ENCODE data around the gene MYH7. TPM values are rescaled to one million over a fixed set of nuclear protein-coding genes. Genes with fewer than 3 reads are reported as not detected.
"Not testable (repeated sequence)": the region's sequence is repeated elsewhere in the genome, so short reads cannot be mapped to it uniquely, and the experiment has no call there.

The MYH7 gene
- total and polyA plus RNA-seq, 4 donors = 0.33 to 1.6 TPM; not detected in 2

DNA sequence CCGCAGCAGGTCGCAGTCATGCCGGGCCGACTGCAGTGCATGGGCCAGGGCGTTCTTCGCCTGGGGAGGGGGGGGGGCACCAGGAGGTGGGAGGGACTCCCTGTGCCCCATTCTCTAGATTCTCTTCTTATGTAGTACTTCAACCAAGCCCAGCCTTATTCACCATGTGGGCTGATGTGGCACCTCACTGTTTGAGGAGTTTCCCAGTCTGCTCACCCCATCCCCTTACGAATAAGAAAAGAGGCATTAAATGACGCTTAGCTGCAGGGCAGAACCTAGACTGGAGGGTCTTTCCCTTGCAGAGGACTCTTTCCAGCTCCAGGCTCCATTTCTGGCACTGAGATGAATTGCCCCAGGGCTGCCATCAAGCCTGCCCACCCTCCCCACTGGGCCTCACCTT, 46.5 kb downstream of the MYH7 start:
- ATAC-seq (ENCODE audit: low FRiP score) = no peak
- no peaks in the 10 kb centered on the region for H3K9me3 ChIP-seq (ENCODE audit: control insufficient read depth, low read length)
- no peaks in the 10 kb centered on the region for H3K27me3 ChIP-seq (ENCODE audit: control insufficient read depth in 1 of 2, insufficient read depth in 2 of 2, low read length in 1 of 2)
- intact Hi-C loops (cut with DNase I) = no loop called here
- no peaks in the 10 kb centered on the region for H3K4me1 ChIP-seq (ENCODE audit: control insufficient read depth in 1 of 2, insufficient read depth in 2 of 2, low read length in 2 of 2)
- no peak overlapping the region for H3K27ac ChIP-seq (ENCODE audit: low read depth in 1 of 2, low read length in 2 of 2)
- no peak overlapping the region for H3K4me3 ChIP-seq (ENCODE audit: low read length in 2 of 2)
- H3K36me3 ChIP-seq (ENCODE audit: control insufficient read depth in 1 of 2, insufficient read depth in 2 of 2, low read length in 1 of 2) = no peaks in the 10 kb centered on the region
- WGBS, 2 donors = 86 to 87% methylated on average over 7 to 8 of the region's 8 CpGs
- DNase-seq = no peak

DNA sequence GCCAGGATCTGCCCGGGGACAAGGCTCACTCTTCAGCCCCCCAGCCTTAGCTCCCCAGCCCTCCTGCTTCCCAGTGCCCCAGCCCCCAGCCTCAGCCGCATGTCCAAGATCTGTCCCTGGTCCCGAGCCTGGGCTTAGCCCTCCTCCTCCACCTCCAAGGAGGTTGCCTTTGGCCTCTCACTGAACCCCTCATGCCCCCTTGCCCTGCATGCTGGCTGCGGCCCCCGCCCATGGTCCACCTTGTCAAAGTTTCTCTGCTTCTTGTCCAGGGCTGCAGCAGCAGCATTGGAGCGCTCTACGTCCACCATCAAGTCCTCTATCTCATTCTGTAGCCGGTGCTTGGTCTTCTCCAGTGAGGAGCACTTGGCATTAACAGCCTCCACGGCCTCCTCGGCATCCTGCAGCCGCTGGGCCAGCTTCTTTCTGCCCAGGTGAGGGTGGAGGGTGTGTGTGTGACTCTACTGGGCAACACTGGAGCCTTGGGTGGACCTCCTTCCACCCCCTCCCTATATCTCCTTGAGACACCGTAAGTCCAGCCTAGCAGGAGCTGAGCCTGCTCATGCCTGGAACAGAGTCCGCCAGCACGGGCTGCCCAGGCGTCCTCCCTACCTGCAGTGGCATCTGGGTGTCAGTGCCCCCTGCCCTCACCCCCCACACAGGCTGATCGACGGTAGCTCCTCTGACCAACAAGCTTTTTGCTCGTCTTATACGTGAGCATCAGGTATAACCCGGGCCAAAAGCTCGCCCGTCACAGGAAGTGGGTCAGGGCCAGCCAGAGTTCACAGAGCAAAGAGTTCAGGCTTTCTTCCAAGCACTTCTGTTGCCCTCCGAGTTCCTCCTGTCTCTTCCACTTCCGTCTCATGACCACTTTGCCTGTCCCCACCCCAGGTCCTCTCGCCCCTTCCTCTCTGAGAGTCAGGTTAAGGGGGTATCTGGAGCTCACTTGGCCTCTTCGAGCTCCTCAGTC, 47.3 kb downstream of the MYH7 start:
- Histone ChIP-seq H3K27ac (ENCODE audit: low read depth in 1 of 2, low read length in 2 of 2) (no peak overlapping the region), H3K4me3 (ENCODE audit: low read length in 2 of 2) (no peak overlapping the region), H3K27me3 (ENCODE audit: control insufficient read depth in 1 of 2, insufficient read depth in 2 of 2, low read length in 1 of 2) (no peaks in the 10 kb centered on the region), H3K36me3 (ENCODE audit: control insufficient read depth in 1 of 2, insufficient read depth in 2 of 2, low read length in 1 of 2) (no peaks in the 10 kb centered on the region), H3K9me3 (ENCODE audit: control insufficient read depth, low read length) (no peaks in the 10 kb centered on the region), H3K4me1 (ENCODE audit: control insufficient read depth in 1 of 2, insufficient read depth in 2 of 2, low read length in 2 of 2) (no peaks in the 10 kb centered on the region)
- DNase-seq = no peak
- intact Hi-C loops (cut with DNase I) = no loop called here
- no peak for ATAC-seq (ENCODE audit: low FRiP score)
- 78 to 83% methylated on average over 26 of the region's 26 CpGs for WGBS, 2 donors

DNA sequence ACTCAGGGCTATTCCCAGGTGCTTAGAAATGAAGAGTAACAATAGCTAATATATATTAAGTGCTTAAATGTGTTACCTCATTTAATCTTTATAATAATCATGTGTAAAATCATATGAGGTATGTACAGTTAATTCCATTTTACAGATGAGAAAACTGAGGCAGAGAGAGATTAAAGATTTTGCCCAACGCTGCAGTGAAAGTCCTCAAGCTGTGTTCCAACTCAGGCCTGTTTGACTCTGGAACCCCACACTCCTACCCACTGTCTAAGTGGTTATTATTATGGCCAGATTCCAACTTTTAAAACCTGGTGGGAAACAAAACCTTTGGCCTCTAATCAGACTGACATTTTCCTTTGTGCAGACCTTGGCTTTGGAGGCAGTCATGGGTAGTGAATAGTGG, 48.5 kb downstream of the MYH7 start:
- H3K36me3 ChIP-seq (ENCODE audit: control insufficient read depth in 1 of 2, insufficient read depth in 2 of 2, low read length in 1 of 2) = no peaks in the 10 kb centered on the region
- H3K27me3 ChIP-seq (ENCODE audit: control insufficient read depth in 1 of 2, insufficient read depth in 2 of 2, low read length in 1 of 2) = no peaks in the 10 kb centered on the region
- no peak overlapping the region for H3K27ac ChIP-seq (ENCODE audit: low read depth in 1 of 2, low read length in 2 of 2)
- no peaks in the 10 kb centered on the region for H3K4me1 ChIP-seq (ENCODE audit: control insufficient read depth in 1 of 2, insufficient read depth in 2 of 2, low read length in 2 of 2)
- H3K4me3 ChIP-seq (ENCODE audit: low read length in 2 of 2) = no peak overlapping the region
- no peak for ATAC-seq (ENCODE audit: low FRiP score)
- DNase-seq = no peak
- 86 to 93% methylated on average over 1 of the region's 1 CpG for WGBS, 2 donors
- no peaks in the 10 kb centered on the region for H3K9me3 ChIP-seq (ENCODE audit: control insufficient read depth, low read length)
- intact Hi-C loops (cut with DNase I) = no loop called here

GRCh38 chr14:23386266-23386657, 49.2 kb downstream of the MYH7 start:
- DNase-seq; H3K27me3 ChIP-seq (ENCODE audit: control insufficient read depth in 1 of 2, insufficient read depth in 2 of 2, low read length in 1 of 2); H3K9me3 ChIP-seq (ENCODE audit: control insufficient read depth, low read length); H3K36me3 ChIP-seq (ENCODE audit: control insufficient read depth in 1 of 2, insufficient read depth in 2 of 2, low read length in 1 of 2); ATAC-seq (ENCODE audit: low FRiP score); H3K4me3 ChIP-seq (ENCODE audit: low read length in 2 of 2); H3K27ac ChIP-seq (ENCODE audit: low read depth in 1 of 2, low read length in 2 of 2); H3K4me1 ChIP-seq (ENCODE audit: control insufficient read depth in 1 of 2, insufficient read depth in 2 of 2, low read length in 2 of 2); intact Hi-C loops (cut with DNase I): not testable (repeated sequence)
- 85 to 89% methylated on average over 17 of the region's 17 CpGs for WGBS, 2 donors

DNA sequence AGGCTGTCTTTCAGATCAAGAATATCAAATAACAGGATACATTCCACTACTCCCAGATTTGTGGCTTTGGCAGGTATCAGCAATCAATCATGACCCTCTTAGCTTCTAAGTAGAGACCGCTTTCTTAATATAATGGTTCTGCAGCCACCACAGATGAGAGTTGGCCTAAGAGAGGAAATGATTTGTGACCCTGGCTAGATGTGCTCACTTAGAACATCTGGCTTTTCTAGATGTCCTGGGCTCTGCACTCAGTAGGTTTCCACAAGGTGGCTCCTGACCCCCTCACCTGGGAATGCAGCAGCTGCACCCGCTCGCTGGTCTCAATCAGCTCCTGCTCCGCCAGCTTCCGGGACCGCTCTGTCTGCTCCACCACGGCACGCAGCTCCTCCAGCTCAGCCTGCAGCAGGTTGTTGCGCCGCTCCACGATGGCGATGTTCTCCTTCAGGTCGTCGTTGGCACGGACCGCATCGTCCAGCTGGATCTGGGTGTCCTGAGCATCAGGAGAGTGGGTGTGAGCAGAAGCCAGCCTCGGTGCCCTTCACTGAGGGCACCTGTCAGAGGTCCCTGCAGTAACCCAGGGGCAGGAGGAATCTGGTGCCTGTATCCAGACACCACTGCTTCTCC, 49.7 kb downstream of the MYH7 start:
- no peaks in the 10 kb centered on the region for H3K27me3 ChIP-seq (ENCODE audit: control insufficient read depth in 1 of 2, insufficient read depth in 2 of 2, low read length in 1 of 2)
- no peaks in the 10 kb centered on the region for H3K36me3 ChIP-seq (ENCODE audit: control insufficient read depth in 1 of 2, insufficient read depth in 2 of 2, low read length in 1 of 2)
- intact Hi-C loops (cut with DNase I) = no loop called here
- WGBS, 2 donors = 89 to 90% methylated on average over 18 of the region's 18 CpGs
- no peak overlapping the region for H3K4me3 ChIP-seq (ENCODE audit: low read length in 2 of 2)
- H3K4me1 ChIP-seq (ENCODE audit: control insufficient read depth in 1 of 2, insufficient read depth in 2 of 2, low read length in 2 of 2) = no peaks in the 10 kb centered on the region
- DNase-seq (no peak), ATAC-seq (ENCODE audit: low FRiP score) (no peak)
- H3K27ac ChIP-seq (ENCODE audit: low read depth in 1 of 2, low read length in 2 of 2) = no peak overlapping the region
- H3K9me3 ChIP-seq (ENCODE audit: control insufficient read depth, low read length) = no peaks in the 10 kb centered on the region

DNA sequence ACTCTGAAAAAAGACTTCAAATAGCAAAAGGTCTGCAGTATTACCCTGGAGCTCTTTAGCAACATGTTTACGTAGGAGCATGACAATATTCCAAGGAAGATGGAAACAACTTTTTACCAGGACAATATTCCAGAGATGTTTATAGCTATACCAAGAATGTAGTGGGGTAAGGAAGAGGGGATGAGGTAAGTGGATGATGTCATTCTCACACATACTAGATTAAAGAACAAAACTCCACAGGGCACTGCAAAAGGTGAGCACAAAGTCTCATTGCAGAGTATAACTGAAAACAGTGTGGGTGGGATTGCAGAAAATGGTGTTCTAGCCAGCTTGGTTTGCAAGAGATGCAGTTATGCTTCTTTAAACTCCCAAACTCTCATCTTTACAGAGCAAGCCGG, 50.2 kb downstream of the MYH7 start:
- Histone ChIP-seq H3K4me1 (ENCODE audit: control insufficient read depth in 1 of 2, insufficient read depth in 2 of 2, low read length in 2 of 2) (no peaks in the 10 kb centered on the region), H3K27ac (ENCODE audit: low read depth in 1 of 2, low read length in 2 of 2) (no peak overlapping the region), H3K27me3 (ENCODE audit: control insufficient read depth in 1 of 2, insufficient read depth in 2 of 2, low read length in 1 of 2) (no peaks in the 10 kb centered on the region), H3K4me3 (ENCODE audit: low read length in 2 of 2) (no peak overlapping the region), H3K36me3 (ENCODE audit: control insufficient read depth in 1 of 2, insufficient read depth in 2 of 2, low read length in 1 of 2) (no peaks in the 10 kb centered on the region), H3K9me3 (ENCODE audit: control insufficient read depth, low read length) (no peaks in the 10 kb centered on the region)
- ATAC-seq (ENCODE audit: low FRiP score) (no peak), DNase-seq (no peak)
- intact Hi-C loops (cut with DNase I) = no loop called here
- 83 to 85% methylated on average over 2 of the region's 2 CpGs for WGBS, 2 donors

DNA sequence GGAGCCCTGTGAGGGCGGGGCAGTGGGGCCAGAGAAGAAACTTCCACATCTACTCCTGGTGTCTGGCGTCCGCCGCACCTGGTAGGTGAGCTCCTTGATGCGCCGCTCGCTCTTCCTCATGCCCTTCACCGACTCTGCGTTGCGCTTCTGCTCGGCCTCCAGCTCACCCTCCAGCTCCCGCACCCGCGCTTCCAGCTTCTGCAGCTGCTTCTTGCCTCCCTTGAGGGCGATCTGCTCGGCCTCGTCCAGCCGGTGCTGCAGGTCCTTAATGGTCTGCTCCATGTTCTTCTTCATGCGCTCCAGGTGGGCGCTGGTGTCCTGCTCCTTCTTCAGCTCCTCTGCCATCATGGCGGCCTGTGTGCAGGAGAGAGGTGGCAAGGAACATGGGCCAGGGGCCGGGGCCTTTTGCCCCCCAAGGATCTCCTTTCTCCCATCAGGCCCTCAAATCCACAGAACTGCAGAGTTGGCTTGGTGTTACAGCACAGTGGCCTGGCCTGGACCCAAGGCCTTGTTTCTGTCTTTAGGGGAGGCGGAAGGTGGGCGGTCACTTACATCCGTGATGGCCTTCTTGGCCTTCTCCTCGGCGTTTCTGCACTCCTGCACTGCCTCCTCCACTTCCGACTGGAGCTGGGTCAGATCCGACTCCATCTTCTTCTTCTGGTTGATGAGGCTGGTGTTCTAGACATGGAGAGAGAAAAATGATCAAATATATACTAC, 50.9 kb downstream of the MYH7 start:
- H3K4me3 ChIP-seq (ENCODE audit: low read length in 2 of 2) = no peak overlapping the region
- H3K27me3 ChIP-seq (ENCODE audit: control insufficient read depth in 1 of 2, insufficient read depth in 2 of 2, low read length in 1 of 2) = no peaks in the 10 kb centered on the region
- H3K4me1 ChIP-seq (ENCODE audit: control insufficient read depth in 1 of 2, insufficient read depth in 2 of 2, low read length in 2 of 2) = no peaks in the 10 kb centered on the region
- 89 to 90% methylated on average over 29 of the region's 29 CpGs for WGBS, 2 donors
- DNase-seq (no peak), ATAC-seq (ENCODE audit: low FRiP score) (no peak)
- intact Hi-C loops (cut with DNase I) = loop anchor here in 1 of 2 donors (5.0 kb wide), 1 partner anchor 57 kb away; no protein-coding TSS in a partner anchor
- H3K9me3 ChIP-seq (ENCODE audit: control insufficient read depth, low read length) = no peaks in the 10 kb centered on the region
- no peaks in the 10 kb centered on the region for H3K36me3 ChIP-seq (ENCODE audit: control insufficient read depth in 1 of 2, insufficient read depth in 2 of 2, low read length in 1 of 2)
- no peak overlapping the region for H3K27ac ChIP-seq (ENCODE audit: low read depth in 1 of 2, low read length in 2 of 2)

DNA sequence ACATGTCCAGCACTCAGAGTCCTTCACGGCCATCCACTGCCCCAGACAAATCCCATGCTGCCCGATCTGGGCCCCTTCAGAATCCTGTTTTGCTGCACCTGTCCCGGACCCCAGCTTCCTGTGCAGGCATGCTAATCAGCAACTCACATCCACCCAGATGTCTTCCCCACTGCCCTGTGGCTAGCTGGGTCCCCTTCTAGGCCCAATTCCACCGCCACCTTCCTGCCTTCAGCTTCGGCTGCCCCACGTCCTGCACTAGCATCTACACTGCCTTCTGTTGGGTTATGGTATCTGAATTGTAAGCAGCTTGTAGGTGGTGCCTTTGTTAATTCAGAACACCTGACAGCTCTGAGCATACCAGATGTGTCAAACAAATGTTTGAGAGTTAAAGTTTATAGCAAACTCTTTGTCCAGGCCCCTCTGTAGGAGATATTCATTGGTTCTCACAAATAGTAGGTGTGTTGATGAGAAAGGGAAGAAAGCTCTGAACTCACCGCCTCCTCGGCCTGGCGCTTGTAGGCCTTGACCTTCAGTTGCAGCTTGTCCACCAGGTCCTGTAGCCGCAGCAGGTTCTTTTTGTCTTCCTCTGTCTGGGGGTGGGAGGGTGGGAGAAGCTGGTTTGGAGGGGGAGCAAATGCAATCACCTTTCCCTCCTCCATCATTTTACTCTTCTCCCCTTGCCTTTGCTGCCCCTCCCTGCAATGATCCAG, 52.6 kb downstream of the MYH7 start:
- DNase-seq (no peak), ATAC-seq (ENCODE audit: low FRiP score) (no peak)
- intact Hi-C loops (cut with DNase I) = loop anchor here in 1 of 2 donors (5.0 kb wide), 1 partner anchor 56 kb away; no protein-coding TSS in a partner anchor
- Histone ChIP-seq H3K27me3 (ENCODE audit: control insufficient read depth in 1 of 2, insufficient read depth in 2 of 2, low read length in 1 of 2) (no peaks in the 10 kb centered on the region), H3K27ac (ENCODE audit: low read depth in 1 of 2, low read length in 2 of 2) (no peak overlapping the region), H3K4me1 (ENCODE audit: control insufficient read depth in 1 of 2, insufficient read depth in 2 of 2, low read length in 2 of 2) (no peaks in the 10 kb centered on the region), H3K9me3 (ENCODE audit: control insufficient read depth, low read length) (no peaks in the 10 kb centered on the region), H3K36me3 (ENCODE audit: control insufficient read depth in 1 of 2, insufficient read depth in 2 of 2, low read length in 1 of 2) (no peaks in the 10 kb centered on the region), H3K4me3 (ENCODE audit: low read length in 2 of 2) (no peak overlapping the region)
- 86 to 88% methylated on average over 10 of the region's 10 CpGs for WGBS, 2 donors

Data from aorta (tissue), 5 donors.